Measurements from ENCODE around the gene PCDHA11.
"Not testable (repeated sequence)": the region's sequence is repeated elsewhere in the genome, so short reads cannot be mapped to it uniquely, and the experiment has no call there.

The PCDHA11 gene

DNA sequence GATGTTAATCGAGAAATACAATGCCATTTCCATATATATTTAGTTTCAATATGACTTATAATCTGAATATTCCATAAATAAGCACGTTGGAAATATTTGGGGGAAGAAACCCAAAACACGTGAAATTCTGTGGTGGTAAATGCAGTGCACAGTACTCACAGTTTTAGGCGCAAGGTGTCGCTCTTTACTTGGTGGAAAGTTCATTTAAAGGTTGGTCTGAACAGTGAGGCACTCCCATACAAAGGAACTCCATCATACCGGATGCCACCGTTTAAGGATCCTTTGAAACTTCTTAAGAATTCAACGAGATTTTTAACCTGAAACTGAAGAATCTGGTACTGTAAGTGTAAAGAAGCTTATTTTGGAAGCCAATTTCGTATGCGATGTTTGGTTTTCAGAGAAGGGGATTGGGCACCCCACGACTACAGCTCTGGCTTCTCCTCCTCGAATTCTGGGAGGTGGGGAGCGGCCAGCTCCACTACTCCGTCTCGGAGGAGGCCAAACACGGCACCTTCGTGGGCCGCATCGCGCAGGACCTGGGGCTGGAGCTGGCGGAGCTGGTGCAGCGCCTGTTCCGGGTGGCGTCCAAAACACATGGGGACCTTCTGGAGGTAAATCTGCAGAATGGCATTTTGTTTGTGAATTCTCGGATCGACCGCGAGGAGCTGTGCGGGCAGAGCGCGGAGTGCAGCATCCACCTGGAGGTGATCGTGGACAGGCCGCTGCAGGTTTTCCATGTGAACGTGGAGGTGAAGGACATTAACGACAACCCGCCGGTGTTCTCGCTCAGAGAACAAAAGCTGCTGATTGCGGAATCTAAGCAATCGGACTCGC is at the start of gene PCDHA11:
Gene PCDHA11, plus strand, starts transcription at position 237 of the 834 bp plus-strand sequence. Its CDS starts 147 bp downstream, at position 384.
- H3K4me3 ChIP-seq (replicated peaks; ENCODE audit: low read depth, low read length): no peak within 1 kb of the TSS
- no peak for DNase-seq (ENCODE audit: extremely low read depth, low read depth)
- TF ChIP-seq, protein P1, sequence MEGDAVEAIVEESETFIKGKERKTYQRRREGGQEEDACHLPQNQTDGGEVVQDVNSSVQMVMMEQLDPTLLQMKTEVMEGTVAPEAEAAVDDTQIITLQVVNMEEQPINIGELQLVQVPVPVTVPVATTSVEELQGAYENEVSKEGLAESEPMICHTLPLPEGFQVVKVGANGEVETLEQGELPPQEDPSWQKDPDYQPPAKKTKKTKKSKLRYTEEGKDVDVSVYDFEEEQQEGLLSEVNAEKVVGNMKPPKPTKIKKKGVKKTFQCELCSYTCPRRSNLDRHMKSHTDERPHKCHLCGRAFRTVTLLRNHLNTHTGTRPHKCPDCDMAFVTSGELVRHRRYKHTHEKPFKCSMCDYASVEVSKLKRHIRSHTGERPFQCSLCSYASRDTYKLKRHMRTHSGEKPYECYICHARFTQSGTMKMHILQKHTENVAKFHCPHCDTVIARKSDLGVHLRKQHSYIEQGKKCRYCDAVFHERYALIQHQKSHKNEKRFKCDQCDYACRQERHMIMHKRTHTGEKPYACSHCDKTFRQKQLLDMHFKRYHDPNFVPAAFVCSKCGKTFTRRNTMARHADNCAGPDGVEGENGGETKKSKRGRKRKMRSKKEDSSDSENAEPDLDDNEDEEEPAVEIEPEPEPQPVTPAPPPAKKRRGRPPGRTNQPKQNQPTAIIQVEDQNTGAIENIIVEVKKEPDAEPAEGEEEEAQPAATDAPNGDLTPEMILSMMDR (IDR thresholded peaks at IDR 0.05; ENCODE audit: low read depth, low read length, missing control alignments): peak; percentile 29

DNA sequence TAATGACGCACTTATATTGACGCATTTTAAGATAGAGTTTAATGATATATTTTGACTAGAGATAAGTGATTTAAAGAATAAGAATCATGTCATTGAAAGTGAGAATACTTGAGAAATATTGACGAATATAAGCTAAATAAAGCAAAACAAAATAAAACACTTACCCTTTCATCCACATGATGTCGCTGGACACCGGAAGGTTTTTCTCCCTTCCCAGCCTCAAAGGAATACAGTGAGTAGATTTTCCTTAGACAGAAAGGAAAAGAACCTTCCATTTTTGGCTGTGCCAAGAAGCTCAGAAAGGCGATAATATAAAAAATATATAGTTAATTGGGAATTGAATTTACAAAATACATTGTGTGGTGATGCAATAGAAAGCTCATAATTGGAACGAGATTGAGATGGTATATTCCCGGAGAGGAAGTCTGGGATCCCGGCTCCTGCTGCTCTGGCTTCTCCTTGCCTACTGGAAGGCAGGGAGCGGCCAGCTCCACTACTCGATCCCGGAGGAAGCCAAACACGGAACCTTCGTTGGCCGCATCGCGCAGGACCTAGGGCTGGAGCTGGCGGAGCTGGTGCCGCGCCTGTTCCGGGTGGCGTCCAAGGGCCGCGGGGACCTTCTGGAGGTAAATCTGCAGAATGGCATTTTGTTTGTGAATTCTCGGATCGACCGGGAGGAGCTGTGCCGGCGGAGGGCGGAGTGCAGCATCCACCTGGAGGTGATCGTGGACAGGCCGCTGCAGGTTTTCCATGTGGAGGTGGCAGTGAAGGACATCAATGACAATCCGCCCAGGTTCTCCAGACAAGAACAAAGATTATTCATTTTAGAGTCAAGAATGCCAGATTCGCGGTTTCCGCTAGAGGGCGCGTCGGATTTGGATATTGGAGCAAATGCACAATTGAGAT is 47.1 kb upstream of the PCDHA11 start, which contains the start of gene PCDHA5:
Gene PCDHA5, plus strand, starts transcription at position 239 of the 906 bp plus-strand sequence.
- no peak for DNase-seq (ENCODE audit: extremely low read depth, low read depth)
- H3K4me3 ChIP-seq (replicated peaks; ENCODE audit: low read depth, low read length): no peak within 1 kb of the TSS
- TF ChIP-seq, protein P1 (IDR thresholded peaks at IDR 0.05; ENCODE audit: low read depth, low read length, missing control alignments): peak; percentile 66

DNA sequence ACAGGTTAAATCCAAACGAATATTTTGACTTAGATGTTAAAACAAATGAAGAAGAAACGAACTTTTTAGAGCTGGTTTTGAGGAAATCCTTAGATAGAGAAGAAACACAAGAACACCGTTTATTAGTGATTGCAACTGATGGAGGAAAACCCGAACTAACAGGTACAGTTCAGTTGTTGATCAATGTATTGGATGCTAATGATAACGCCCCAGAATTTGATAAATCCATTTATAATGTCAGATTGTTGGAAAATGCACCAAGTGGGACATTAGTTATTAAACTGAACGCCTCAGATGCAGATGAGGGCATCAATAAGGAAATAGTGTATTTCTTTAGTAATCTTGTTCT is 46.5 kb upstream of the PCDHA11 start:
- H3K4me3 ChIP-seq (replicated peaks; ENCODE audit: low read depth, low read length): no peak overlapping the region
- no peak for DNase-seq (ENCODE audit: extremely low read depth, low read depth)
- TF ChIP-seq, protein P1 (IDR thresholded peaks at IDR 0.05; ENCODE audit: low read depth, low read length, missing control alignments): no peak

DNA sequence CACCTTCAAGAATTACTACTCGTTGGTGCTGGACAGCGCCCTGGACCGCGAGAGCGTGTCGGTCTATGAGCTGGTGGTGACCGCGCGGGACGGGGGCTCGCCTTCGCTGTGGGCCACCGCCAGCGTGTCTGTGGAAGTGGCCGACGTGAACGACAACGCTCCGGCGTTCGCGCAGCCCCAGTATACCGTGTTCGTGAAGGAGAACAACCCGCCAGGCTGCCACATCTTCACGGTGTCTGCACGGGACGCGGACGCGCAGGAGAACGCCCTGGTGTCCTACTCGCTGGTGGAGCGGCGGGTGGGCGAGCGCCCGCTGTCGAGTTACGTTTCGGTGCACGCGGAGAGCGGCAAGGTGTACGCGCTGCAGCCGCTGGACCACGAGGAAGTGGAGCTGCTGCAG is 45.8 kb upstream of the PCDHA11 start:
- H3K4me3 ChIP-seq (replicated peaks; ENCODE audit: low read depth, low read length); DNase-seq (ENCODE audit: extremely low read depth, low read depth): not testable (repeated sequence)

DNA sequence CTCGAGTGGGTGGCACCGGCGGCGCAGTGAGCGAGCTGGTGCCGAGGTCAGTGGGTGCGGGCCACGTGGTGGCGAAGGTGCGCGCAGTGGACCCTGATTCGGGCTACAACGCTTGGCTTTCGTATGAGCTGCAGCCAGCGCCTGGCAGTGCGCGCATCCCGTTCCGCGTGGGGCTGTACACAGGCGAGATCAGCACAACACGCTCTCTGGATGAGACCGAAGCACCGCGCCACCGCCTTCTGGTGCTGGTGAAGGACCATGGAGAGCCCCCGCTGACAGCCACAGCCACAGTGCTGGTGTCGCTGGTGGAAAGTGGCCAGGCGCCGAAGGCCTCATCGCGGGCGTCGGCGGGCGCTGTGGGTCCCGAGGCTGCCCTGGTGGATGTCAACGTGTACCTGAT is 45.3 kb upstream of the PCDHA11 start:
- no peak for DNase-seq (ENCODE audit: extremely low read depth, low read depth)
- TF ChIP-seq, protein P1 (IDR thresholded peaks at IDR 0.05; ENCODE audit: low read depth, low read length, missing control alignments): no peak
- no peak overlapping the region for H3K4me3 ChIP-seq (replicated peaks; ENCODE audit: low read depth, low read length)

- H3K4me3 ChIP-seq (replicated peaks; ENCODE audit: low read depth, low read length): no peak within 1 kb of the TSS
- TF ChIP-seq, protein P1 (IDR thresholded peaks at IDR 0.05; ENCODE audit: low read depth, low read length, missing control alignments): no peak
- DNase-seq (ENCODE audit: extremely low read depth, low read depth): no peak
These were observed 40.9 kb upstream of the PCDHA11 start, which contains the start of gene PCDHA6 for GRCh38 chr5:140827704-140828361. PCDHA6 (plus strand) TSS chr5:140827960; CDS start chr5:140828092, 132 bp downstream.

Measured in HFF-Myc (cell line).